ENCODE measurements around the gene CSF2. TPM values are rescaled to one million over a fixed set of nuclear protein-coding genes. Genes with fewer than 3 reads are reported as not detected.
A peak's percentile ranks its signal among the peaks of the same experiment; 100 is the strongest.

The CSF2 gene
- total and polyA plus RNA-seq, 2 of the 13 experiments (the other 11 are each of a cell fraction or from before 2014, with no cell fraction given), result not detected

DNA sequence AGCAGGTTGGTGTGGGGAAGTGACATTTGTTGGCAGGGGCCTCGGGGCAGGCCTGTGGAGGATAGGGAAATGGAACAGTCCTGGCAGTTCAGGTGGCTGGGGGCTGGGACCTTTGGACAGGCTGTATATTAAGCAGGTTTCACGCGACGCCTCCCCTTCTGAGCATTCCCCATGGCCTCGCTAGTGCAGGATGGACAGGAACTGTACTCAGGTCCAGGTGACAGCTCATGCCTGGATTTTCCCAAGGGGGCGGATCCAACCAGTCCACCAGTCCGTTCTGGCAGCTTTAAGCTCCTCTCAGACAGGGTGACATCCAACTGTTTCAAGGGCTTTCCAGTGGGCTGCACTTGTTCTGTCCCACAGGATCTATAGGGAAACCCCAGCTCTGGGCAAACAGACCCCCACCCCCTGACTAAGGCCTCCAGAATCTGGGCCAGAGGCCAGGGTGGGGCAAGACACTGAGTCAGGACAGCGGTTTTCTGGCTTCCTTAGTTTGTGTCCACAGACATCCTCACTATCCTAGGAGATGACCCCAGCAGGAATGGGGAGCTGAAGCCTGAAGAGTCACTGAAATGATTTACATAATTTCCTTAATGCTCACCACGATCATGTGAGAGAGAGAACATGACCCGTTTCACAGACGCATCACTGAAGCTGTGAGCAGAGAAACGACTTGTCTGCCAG, 20.9 kb downstream of the CSF2 start (continued):
- no peak for TF ChIP-seq ZNF562 (CRISPR knock-in tag; IDR thresholded peaks at IDR 0.05; ENCODE audit: borderline replicate concordance)
- TF ChIP-seq RXRB (CRISPR knock-in tag; IDR thresholded peaks at IDR 0.05; ENCODE audit: borderline replicate concordance), result no peak
- no peak for TF ChIP-seq DR1 (CRISPR knock-in tag; IDR thresholded peaks at IDR 0.05)
- no peak for TF ChIP-seq TFDP1 (CRISPR knock-in tag; IDR thresholded peaks at IDR 0.05; ENCODE audit: borderline replicate concordance)
- TF ChIP-seq, protein P1, sequence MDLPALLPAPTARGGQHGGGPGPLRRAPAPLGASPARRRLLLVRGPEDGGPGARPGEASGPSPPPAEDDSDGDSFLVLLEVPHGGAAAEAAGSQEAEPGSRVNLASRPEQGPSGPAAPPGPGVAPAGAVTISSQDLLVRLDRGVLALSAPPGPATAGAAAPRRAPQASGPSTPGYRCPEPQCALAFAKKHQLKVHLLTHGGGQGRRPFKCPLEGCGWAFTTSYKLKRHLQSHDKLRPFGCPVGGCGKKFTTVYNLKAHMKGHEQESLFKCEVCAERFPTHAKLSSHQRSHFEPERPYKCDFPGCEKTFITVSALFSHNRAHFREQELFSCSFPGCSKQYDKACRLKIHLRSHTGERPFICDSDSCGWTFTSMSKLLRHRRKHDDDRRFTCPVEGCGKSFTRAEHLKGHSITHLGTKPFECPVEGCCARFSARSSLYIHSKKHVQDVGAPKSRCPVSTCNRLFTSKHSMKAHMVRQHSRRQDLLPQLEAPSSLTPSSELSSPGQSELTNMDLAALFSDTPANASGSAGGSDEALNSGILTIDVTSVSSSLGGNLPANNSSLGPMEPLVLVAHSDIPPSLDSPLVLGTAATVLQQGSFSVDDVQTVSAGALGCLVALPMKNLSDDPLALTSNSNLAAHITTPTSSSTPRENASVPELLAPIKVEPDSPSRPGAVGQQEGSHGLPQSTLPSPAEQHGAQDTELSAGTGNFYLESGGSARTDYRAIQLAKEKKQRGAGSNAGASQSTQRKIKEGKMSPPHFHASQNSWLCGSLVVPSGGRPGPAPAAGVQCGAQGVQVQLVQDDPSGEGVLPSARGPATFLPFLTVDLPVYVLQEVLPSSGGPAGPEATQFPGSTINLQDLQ (CRISPR knock-in tag; IDR thresholded peaks at IDR 0.05), result no peak
- TF ChIP-seq TEAD3 (CRISPR knock-in tag; optimal IDR thresholded peaks at IDR 0.05; ENCODE audit: borderline replicate concordance), result no peak
- TF ChIP-seq, protein P2, sequence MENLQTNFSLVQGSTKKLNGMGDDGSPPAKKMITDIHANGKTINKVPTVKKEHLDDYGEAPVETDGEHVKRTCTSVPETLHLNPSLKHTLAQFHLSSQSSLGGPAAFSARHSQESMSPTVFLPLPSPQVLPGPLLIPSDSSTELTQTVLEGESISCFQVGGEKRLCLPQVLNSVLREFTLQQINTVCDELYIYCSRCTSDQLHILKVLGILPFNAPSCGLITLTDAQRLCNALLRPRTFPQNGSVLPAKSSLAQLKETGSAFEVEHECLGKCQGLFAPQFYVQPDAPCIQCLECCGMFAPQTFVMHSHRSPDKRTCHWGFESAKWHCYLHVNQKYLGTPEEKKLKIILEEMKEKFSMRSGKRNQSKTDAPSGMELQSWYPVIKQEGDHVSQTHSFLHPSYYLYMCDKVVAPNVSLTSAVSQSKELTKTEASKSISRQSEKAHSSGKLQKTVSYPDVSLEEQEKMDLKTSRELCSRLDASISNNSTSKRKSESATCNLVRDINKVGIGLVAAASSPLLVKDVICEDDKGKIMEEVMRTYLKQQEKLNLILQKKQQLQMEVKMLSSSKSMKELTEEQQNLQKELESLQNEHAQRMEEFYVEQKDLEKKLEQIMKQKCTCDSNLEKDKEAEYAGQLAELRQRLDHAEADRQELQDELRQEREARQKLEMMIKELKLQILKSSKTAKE (CRISPR knock-in tag; IDR thresholded peaks at IDR 0.05; ENCODE audit: borderline replicate concordance), result no peak
- TF ChIP-seq KMT2B (CRISPR knock-in tag; IDR thresholded peaks at IDR 0.05), result no peak
- no peak for TF ChIP-seq ZNF850 (CRISPR knock-in tag; conservative IDR thresholded peaks at IDR 0.05)
- no peak for TF ChIP-seq ZNF768 (CRISPR knock-in tag; IDR thresholded peaks at IDR 0.05)
- peak; percentile 37; the same call in 1 of the 2 replicates for TF ChIP-seq ZNF292 (CRISPR knock-in tag; IDR thresholded peaks at IDR 0.05; ENCODE audit: borderline replicate concordance, low read depth)
- no peak for TF ChIP-seq KLF16 (CRISPR knock-in tag; IDR thresholded peaks at IDR 0.05)
- no peak for TF ChIP-seq ELF3 (CRISPR knock-in tag; IDR thresholded peaks at IDR 0.05)
- TF ChIP-seq HIVEP1 (CRISPR knock-in tag; IDR thresholded peaks at IDR 0.05), result no peak
- no peak for TF ChIP-seq ZNF430 (CRISPR knock-in tag; IDR thresholded peaks at IDR 0.05)
- TF ChIP-seq HMG20B (CRISPR knock-in tag; conservative IDR thresholded peaks at IDR 0.05), result no peak
- TF ChIP-seq KLF9 (CRISPR knock-in tag; IDR thresholded peaks at IDR 0.05; ENCODE audit: low read depth), result no peak
- TF ChIP-seq ZNF343 (CRISPR knock-in tag; IDR thresholded peaks at IDR 0.05), result no peak
- TF ChIP-seq ZNF740 (CRISPR knock-in tag; IDR thresholded peaks at IDR 0.05), result no peak
- no peak for TF ChIP-seq ZBTB1 (CRISPR knock-in tag; IDR thresholded peaks at IDR 0.05; ENCODE audit: borderline replicate concordance)
- TF ChIP-seq, protein P3, sequence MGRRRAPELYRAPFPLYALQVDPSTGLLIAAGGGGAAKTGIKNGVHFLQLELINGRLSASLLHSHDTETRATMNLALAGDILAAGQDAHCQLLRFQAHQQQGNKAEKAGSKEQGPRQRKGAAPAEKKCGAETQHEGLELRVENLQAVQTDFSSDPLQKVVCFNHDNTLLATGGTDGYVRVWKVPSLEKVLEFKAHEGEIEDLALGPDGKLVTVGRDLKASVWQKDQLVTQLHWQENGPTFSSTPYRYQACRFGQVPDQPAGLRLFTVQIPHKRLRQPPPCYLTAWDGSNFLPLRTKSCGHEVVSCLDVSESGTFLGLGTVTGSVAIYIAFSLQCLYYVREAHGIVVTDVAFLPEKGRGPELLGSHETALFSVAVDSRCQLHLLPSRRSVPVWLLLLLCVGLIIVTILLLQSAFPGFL (CRISPR knock-in tag; IDR thresholded peaks at IDR 0.05), result no peak
- TF ChIP-seq ZNF441 (CRISPR knock-in tag; IDR thresholded peaks at IDR 0.05; ENCODE audit: borderline replicate concordance), result peak; percentile 67; the same call in 1 of the 2 replicates
- no peak for TF ChIP-seq ZNF615 (CRISPR knock-in tag; IDR thresholded peaks at IDR 0.05; ENCODE audit: borderline replicate concordance)
- no peak for TF ChIP-seq BRCA1 (CRISPR knock-in tag; IDR thresholded peaks at IDR 0.05)
